Measurements from ENCODE around the gene ARPIN. TPM values are rescaled to one million over a fixed set of nuclear protein-coding genes. Genes with fewer than 3 reads are reported as not detected.
A peak's percentile ranks its signal among the peaks of the same experiment; 100 is the strongest.

Gene ARPIN
- total and polyA plus RNA-seq, 9 of the 15 experiments (the other 6 are each of a cell fraction or from before 2014, with no cell fraction given), result not detected

DNA sequence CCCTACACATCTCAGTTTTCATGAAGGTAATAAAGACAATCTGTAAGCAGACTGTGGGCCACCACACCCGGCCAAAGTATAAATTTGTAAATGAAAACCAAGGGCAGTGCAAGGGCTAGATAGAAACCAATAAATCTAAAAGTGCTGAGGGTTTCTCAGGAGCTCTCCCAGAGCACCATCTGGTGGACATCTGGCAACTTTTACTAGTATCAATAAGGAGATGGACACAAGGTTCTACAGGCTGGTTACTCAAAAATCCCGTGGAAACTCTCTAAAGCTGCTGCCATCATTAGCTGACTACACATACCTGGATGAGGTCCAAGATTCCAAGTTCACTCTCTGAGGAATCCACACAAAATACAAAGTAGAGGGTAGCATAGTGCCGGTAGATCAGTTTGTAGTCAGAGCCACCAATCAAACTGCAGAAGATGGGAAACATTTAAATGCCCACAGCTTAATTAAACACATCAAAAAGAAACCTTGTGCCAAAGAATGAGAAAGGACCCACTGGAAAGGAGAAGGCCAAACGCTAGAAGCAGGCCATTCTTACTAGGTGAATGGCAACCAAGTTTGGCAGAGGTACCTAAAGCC lies 24.4 kb downstream of the ARPIN start (continued):
- TF ChIP-seq, protein P1, sequence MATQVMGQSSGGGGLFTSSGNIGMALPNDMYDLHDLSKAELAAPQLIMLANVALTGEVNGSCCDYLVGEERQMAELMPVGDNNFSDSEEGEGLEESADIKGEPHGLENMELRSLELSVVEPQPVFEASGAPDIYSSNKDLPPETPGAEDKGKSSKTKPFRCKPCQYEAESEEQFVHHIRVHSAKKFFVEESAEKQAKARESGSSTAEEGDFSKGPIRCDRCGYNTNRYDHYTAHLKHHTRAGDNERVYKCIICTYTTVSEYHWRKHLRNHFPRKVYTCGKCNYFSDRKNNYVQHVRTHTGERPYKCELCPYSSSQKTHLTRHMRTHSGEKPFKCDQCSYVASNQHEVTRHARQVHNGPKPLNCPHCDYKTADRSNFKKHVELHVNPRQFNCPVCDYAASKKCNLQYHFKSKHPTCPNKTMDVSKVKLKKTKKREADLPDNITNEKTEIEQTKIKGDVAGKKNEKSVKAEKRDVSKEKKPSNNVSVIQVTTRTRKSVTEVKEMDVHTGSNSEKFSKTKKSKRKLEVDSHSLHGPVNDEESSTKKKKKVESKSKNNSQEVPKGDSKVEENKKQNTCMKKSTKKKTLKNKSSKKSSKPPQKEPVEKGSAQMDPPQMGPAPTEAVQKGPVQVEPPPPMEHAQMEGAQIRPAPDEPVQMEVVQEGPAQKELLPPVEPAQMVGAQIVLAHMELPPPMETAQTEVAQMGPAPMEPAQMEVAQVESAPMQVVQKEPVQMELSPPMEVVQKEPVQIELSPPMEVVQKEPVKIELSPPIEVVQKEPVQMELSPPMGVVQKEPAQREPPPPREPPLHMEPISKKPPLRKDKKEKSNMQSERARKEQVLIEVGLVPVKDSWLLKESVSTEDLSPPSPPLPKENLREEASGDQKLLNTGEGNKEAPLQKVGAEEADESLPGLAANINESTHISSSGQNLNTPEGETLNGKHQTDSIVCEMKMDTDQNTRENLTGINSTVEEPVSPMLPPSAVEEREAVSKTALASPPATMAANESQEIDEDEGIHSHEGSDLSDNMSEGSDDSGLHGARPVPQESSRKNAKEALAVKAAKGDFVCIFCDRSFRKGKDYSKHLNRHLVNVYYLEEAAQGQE (IDR thresholded peaks at IDR 0.05; ENCODE audit: borderline replicate concordance), result peak; percentile 39; the same call in 1 of the 2 replicates
- TF ChIP-seq, protein P1 (CRISPR knock-in tag; IDR thresholded peaks at IDR 0.05; ENCODE audit: low read depth), result no peak
- TF ChIP-seq ILF3 (IDR thresholded peaks at IDR 0.05; ENCODE audit: borderline replicate concordance) (no peak), SMC3 (conservative IDR thresholded peaks at IDR 0.05; ENCODE audit: insufficient read depth, low read depth, low read length) (peak; percentile 53; the same call in 1 of the 2 replicates), RAD21 (CRISPR knock-in tag; conservative IDR thresholded peaks at IDR 0.05 in 1 of 2, IDR thresholded peaks at IDR 0.05 in 1 of 2) (peak; percentile 36 to 65), C11orf30 (IDR thresholded peaks at IDR 0.05; ENCODE audit: low read depth) (no peak), CSDE1 (IDR thresholded peaks at IDR 0.05) (no peak), MEIS2 (IDR thresholded peaks at IDR 0.05; ENCODE audit: partially characterized antibody) (peak; percentile 10), FOXJ2 (tag; IDR thresholded peaks at IDR 0.05) (no peak), ZNF232 (CRISPR knock-in tag; IDR thresholded peaks at IDR 0.05) (no peak)
- TF ChIP-seq, protein P2, sequence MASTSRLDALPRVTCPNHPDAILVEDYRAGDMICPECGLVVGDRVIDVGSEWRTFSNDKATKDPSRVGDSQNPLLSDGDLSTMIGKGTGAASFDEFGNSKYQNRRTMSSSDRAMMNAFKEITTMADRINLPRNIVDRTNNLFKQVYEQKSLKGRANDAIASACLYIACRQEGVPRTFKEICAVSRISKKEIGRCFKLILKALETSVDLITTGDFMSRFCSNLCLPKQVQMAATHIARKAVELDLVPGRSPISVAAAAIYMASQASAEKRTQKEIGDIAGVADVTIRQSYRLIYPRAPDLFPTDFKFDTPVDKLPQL (IDR thresholded peaks at IDR 0.05; ENCODE audit: extremely low read depth, insufficient read length), result no peak
- TF ChIP-seq, protein P3, sequence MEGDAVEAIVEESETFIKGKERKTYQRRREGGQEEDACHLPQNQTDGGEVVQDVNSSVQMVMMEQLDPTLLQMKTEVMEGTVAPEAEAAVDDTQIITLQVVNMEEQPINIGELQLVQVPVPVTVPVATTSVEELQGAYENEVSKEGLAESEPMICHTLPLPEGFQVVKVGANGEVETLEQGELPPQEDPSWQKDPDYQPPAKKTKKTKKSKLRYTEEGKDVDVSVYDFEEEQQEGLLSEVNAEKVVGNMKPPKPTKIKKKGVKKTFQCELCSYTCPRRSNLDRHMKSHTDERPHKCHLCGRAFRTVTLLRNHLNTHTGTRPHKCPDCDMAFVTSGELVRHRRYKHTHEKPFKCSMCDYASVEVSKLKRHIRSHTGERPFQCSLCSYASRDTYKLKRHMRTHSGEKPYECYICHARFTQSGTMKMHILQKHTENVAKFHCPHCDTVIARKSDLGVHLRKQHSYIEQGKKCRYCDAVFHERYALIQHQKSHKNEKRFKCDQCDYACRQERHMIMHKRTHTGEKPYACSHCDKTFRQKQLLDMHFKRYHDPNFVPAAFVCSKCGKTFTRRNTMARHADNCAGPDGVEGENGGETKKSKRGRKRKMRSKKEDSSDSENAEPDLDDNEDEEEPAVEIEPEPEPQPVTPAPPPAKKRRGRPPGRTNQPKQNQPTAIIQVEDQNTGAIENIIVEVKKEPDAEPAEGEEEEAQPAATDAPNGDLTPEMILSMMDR (IDR thresholded peaks at IDR 0.05 in 2 of 3, conservative IDR thresholded peaks at IDR 0.05 in 1 of 3; ENCODE audit: insufficient read depth in 2 of 3, low read depth in 1 of 3, low read length in 3 of 3), result peak; percentile 45 to 61 (median 55); a peak in 4 of 6 replicates
